ENCODE data around the gene TRIM2.
"Not testable (repeated sequence)": the region's sequence is repeated elsewhere in the genome, so short reads cannot be mapped to it uniquely, and the experiment has no call there.

Gene TRIM2

DNA sequence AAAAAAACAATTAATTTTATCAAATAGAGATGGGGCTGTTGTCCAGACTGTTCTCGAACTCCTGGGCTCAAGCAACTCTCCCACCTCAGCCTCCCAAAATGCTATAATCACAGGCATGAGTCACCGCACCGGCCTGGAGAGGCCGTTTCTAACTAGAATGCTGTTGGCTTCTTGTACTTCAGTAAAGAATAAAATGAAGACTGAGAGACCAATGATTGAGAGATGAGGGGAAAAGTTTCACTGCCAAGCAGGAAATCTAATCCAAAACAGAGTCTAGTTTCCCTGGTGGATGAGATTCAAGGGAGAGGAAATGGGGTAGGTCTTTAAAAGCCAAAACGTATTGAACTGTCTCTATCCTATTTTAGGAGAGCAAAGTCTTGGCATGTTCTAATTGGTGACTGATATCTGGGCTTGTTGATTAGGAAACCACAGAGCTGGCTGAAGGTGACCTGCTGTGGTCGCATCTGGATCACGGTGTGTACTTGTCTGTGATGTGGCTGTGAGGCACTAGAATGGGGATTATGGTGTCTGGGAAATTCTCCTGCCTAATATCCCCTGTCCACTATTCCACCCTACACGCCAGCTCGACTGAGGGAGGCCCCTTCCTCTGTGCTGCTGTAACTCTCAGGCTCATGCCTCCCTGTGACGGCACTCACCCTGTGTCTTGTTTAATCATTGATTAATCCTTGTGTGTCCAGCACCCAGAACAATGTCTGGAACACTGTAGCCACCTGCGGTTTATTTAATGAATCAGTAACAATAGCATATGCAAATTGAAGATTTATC lies 15.0 kb upstream of the TRIM2 start:
- DNase-seq (ENCODE audit: low read depth): no peak

DNA sequence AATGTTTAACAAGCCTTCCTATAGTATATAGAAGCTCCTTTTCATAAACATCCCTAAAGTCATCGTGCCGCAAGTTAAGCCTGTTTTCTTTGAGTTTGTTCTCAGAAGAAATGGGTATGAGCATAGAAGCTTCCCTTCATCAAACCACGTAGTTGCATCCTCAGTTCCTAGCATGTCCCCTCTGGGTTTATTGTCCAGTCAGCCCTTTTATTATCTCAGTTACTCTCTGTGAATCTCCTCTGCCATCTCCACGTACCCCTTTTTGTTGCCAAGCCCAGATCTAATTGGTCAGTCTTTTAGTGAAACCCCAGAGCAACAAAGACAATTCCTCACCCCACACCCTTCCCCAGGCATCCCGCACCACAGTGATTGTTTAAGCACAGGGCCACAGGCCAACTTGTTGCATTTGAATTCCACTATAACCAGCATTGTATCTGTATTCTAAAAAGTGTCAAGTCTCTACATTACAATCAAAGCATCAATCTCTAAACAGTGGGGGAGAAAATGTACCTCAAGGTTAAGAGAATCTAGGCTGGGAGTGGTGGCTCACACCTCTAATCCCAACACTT lies 12.4 kb upstream of the TRIM2 start:
- DNase-seq (ENCODE audit: low read depth): no peak

DNA sequence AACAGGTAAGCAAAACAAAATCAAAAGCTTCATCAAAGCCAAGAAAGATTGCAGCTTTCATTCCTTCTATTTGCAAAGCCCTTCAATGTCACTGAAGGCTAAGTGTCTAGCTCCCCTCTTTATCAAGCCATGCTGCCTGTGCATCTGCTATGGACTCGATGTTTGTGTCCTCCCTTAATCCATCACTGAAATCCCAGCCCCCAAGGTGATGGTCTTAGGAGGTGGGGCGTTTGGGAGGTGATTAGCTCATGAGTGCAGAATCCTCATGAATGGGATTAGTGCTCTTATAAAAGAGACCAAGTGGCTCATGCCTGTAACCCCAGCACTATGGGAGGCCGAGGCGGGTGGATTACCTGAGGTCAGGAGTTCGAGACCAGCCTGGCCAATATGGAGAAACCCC lies 6.9 kb upstream of the TRIM2 start:
- no peak for DNase-seq (ENCODE audit: low read depth)

DNA sequence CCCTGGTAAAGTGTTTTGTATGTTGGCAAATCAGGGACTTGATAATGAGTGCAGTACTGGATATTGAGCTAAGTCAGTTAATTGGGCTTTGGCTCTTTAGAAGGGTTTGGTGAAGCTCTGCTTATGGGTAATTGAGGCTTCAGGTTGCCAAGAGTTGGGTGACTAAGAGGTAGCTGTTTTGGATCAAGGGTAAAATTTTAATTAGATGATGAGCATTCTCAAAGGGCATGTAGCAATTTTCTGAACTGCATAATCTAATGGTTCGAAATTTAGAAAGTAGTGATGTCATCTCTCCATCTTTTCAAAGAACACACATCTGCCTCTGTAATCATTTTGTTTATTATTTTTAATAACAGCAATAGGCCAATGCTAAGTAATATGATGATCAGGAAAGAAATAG lies 5.5 kb upstream of the TRIM2 start:
- DNase-seq (ENCODE audit: low read depth): no peak

DNA sequence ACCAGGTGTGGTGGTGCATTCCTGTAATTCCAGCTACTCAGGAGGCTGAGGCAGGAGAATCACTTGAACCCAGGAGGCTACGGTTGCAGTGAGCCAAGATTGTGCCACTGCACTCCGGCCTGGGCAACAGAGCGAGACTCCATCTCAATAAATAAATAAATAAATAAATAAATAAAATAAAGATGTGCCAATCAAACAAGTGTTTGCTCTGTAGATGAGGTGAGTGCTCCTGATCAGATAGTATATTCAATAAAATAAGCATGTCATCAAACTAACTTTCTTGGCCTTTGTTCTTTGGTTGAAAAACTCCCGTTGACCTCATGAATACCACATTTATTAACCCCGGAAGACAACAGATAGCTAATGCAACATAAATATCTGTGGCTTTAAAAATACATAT lies 497 bp upstream of the TRIM2 start:
- not testable (repeated sequence) for DNase-seq (ENCODE audit: low read depth)

DNA sequence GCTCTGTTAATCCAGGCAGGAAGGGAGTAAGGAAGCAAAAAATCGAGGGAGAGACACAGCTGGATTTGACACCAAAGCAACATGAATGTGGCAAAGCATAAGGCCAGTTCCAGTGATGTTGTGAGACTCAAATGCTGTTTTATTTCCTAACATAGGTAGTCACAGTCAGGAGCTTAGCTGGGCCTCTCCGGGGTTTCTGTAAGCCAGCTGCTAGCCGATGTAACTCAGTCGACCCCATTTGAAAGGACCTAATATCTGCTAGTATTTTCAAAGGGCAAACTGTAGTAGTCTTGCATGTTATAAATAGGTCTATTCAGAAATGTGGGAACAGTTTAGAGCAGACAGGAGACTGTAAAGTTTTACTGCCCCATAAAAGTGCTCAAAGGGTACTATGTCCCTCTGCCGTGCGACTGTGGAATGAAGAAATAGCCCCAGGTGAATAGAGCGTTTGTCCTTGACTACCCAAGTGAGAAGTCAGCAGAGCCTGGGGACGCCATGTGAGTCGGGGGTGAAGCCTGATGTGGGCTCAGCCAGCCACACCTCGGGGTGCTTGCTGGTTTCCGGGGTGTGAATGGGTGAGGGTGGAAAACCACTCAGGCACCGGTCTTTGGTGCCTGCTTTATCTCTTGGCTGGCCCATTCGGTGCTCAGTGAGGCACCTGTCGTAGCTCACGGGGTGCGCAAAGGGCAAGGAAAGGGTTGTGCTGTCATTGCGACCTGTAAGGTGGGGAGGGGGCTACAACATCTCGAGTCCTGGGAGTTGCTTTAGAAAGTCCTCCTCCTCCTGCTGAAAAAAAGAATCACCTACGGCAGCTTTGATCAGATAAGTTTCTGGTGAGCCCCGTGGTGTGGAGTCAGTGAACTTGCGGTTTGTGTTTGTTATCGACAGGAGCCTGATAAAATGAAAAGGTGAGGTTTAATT lies 745 bp downstream of the TRIM2 start:
- DNase-seq (ENCODE audit: low read depth): peak; percentile 1

DNA sequence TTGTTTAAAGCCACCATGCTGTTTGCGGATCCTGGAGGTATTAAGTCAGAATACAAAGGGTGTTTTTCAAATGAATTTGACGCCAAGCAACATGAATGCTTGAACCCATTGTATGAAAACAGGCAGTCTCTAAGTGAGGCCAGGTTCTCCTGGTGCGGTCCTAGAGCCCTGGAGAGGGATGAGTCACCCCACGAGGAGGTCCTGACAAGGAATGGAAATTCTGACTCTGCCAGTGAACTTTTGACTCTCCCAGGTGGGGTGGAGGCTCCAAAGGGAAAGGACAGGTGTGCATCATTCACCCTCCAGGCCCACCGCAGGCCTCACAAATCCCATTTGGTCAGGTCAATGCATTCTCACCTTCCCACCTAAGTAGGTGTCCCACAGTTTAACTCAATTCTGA lies 1.5 kb downstream of the TRIM2 start:
- peak; percentile 33 for DNase-seq (ENCODE audit: low read depth)

DNA sequence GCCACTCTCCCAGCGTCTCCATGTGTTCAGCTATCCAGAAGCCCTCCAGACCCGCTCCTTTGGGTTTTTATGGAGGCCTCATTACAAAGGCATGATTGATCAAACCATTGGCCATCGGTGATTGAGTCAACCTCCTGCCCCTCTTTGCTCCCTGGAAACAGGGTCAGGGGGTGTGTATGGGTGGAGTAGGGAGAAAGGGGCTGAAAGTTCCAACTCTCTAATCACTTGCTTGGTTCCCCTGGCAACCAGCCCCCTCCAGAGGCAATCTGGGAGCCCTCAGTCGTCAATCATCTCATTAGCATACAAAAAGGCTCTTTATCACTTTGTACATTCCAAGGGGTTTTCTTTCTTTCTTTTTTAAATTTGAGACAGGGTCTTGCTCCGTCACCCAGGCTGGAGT lies 2.3 kb downstream of the TRIM2 start:
- no peak for DNase-seq (ENCODE audit: low read depth)

DNA sequence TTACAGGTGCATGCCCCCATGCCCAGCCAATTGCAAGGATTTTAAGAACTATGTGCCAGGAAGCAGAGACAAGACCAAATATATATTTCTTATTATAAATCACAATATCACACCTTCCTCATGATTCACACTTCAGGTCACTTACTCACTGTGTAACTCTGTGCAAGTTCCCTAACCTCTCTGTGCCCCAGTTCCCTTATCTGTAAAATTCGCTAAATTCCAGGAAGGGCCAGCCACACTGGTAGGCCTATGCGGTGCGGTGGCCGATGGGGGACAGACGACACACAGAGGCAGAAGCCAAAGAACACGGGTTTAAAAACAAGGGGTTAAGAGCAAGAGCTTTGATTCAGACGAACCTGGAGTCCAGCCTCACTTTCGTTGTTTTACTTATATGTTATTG lies 2.8 kb downstream of the TRIM2 start:
- no peak for DNase-seq (ENCODE audit: low read depth)

DNA sequence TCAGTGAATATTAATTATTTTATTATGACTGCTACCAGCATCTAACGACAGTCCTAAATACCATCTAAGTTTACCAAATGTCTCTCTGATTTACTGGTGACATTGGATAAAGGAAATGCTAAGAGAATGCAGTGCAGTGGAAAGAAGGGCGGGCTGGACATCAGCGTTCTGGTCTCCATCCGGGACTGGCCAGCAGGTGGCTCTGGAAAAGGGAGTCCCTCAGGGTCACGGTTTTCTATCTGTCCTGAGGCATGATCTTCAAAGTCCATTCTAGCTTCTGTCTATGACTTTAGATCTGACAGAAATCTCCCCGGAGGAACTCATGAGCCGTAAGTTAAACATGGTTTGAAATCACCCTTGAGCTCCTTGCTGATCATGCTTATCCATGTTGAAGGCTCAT lies 3.3 kb downstream of the TRIM2 start:
- DNase-seq (ENCODE audit: low read depth): no peak

DNA sequence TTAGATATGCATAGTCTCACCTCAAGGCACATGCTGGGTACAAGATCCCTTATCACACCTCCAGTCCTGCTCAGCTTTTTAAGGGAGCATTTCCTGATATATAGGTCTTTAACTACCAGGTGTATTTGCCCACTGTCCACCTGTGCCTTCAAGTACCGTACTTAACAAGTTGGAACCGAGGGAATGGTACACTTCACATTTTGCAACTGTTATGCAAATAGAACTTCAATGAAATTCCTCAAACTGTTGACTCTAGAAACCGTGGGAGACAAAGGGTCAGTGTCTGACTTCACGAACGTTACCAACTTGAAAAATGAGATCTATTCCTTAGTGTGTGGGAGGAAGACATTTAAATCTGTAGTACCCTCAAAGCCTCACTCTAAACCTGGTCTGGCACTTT lies 5.2 kb downstream of the TRIM2 start:
- DNase-seq (ENCODE audit: low read depth): no peak

DNA sequence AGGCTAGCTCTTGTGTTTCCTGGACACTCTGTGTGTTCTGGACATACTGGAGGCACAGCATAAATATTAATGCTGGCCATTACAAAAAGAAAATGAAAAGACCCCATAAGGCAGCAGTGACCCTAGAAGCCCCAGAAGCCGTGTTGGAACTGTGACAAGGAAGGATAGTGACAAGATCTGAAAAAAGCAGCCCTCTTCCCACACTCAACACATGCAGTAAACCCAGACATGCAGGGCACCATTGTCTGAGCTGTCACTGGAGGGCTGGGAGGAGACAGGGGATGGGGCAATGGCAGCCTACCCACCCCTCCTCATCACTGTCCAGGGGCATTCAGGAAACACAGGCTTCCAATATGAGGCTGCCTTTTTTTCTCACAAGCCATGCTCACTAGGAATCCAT lies 6.5 kb downstream of the TRIM2 start:
- DNase-seq (ENCODE audit: low read depth): no peak

DNA sequence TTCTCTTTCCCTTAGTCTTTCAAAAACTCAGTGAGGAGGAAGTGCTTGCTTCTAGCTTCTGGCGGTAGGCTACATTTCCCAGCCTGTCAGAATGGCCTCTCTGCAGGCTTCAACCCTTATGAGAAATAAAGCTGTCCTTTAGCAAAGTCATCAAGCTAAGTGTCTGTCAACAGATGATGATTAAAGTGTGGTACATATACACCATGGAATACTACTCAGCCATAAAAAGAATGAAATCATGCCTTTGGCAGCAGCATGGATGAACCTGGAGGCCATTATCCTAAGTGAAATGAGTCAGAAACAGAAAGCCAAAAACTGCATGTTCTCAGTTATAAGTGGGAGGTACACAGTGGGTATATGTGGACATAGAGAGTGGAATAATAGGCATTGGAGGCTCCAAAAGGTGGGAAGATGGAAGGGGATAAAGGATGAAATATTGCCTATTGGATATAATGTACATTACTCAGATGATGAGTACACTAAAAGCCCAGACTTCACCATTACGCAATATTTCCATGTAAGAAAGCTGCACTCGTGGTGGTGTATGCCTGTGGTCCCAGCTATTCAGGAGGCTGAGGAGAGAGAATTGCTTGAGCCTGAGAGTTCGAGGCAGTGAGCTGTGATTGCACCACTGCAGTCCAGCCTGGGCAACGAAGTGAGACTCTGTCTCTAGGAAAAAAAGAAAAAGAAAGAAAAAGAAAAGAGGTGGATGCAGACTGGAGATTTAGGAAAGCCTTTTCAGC lies 7.9 kb downstream of the TRIM2 start:
- DNase-seq (ENCODE audit: low read depth): no peak

DNA sequence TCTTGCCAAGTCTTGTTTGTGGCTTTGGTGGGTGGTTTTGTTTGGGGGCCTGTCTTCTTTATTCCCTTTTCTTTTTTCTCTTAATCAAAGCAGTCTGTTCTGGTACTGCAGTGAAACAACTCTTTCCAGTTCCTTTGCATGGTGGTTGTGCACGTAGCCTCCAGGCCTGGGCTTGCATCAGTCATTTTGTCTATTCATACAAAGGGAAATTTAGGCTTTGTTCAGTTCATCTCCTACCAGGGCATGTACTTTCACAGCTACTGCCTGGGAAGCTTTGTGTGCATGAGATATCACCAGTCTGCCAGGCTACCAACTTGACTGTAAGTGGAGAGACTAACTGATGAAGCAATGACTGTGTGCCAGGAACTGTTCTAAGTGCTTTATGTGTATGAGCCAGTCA lies 8.5 kb downstream of the TRIM2 start:
- no peak for DNase-seq (ENCODE audit: low read depth)

DNA sequence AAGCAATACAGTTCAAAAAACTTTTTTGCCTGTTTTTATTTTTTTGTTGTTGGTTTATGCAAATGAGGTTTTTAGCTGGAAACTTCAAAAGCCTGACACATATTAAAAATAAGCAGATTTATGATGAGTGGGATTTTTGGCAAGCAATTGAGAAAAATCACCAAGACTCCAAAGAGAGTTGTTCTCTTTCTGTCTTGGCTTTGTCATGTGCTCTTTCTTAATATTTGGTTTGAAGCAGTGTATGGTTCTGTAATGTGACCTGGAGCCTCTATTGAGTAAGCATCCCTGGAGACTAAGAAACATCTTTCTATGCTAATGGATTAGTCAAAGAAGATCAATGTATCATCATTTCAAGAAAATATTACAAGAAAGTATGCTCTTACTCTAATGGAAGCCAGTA lies 11.7 kb downstream of the TRIM2 start:
- no peak for DNase-seq (ENCODE audit: low read depth)

DNA sequence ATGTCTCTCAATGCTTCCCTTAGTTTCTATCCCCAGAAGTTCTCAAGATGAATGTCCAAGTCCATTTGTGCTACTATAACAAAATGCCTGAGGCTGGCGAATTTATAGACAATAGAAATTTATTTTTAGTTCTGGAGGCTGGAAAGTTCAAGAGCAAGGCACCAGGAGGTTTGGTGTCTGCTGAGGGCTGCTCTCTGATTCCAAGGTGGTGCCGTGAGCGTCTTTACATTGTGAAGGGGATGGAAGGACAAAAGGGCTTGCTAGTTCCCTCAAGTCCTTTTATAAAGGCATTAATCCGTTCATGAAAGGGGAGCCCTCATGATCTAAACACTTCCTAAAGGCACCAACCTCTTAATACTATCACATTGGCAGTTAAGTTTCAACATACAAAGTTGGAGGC lies 12.3 kb downstream of the TRIM2 start:
- DNase-seq (ENCODE audit: low read depth): no peak

DNA sequence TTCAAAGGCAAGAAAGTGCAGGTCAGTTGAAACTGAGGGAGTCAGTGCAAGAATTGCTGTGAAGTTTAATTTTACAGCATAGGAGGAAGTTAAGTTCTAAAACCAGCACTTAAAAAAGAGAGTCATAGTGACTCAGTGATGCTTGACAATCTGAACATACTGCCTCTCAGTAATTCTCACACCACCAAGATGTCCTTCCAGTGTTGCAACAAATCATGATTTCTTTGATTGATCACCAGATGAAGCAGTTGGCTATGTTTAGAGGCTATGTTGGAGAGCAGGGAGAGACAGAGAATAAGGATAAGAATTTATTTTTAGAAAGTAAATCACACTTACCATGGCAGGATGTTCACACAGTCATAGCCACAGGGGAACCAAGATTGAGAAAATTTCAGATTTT lies 13.2 kb downstream of the TRIM2 start:
- no peak for DNase-seq (ENCODE audit: low read depth)

DNA sequence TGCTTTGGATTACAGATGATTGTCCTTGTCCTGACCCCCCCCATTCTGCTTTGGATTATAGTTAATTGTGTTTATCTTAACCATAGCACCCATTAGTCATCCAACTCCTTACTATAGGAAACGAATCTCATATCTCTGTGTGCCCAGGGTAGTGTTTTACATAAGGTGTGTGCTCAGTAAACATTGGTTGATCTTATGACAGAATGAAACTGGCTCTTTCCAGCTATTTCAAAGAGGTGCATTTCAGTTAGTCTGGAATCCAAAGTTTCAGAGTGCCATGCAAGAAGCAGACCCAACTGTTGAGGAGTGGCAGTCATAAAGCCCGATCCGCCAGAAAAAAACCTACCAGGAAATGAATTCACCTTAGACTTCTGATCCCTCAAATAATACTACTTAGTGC lies 14.7 kb downstream of the TRIM2 start:
- DNase-seq (ENCODE audit: low read depth): no peak

DNA sequence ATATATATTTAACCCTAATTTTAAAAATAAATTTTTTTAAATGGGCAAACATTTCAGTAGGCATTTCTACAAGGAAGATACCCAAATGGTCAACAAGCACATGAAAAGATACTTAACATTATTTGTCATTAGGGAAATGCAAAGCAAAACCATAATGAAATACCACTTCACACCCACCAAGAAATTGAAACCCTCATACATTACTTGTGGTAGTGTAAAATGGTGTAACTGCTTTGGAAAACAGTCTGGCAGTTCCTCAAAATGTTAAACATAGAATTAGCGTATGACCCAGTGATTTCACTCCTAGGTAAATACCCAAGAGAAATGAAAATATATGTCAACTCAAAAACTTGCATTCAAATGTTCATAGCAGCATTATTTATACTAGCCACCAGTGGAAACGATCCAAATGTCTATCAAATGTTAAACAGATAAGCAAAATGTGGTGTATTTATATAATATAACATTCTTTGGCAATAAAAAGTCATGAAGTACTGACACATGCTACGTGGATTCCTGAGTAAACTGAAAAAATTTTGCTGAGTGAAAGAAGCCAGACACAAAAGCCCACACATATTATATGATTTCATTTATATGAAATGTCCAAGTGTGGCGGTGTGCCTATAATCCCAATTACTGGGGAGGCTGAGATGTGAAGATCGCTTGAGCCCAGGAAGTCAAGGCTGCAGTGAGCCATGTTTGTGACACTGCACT lies 16.6 kb downstream of the TRIM2 start:
- DNase-seq (ENCODE audit: low read depth): no peak

DNA sequence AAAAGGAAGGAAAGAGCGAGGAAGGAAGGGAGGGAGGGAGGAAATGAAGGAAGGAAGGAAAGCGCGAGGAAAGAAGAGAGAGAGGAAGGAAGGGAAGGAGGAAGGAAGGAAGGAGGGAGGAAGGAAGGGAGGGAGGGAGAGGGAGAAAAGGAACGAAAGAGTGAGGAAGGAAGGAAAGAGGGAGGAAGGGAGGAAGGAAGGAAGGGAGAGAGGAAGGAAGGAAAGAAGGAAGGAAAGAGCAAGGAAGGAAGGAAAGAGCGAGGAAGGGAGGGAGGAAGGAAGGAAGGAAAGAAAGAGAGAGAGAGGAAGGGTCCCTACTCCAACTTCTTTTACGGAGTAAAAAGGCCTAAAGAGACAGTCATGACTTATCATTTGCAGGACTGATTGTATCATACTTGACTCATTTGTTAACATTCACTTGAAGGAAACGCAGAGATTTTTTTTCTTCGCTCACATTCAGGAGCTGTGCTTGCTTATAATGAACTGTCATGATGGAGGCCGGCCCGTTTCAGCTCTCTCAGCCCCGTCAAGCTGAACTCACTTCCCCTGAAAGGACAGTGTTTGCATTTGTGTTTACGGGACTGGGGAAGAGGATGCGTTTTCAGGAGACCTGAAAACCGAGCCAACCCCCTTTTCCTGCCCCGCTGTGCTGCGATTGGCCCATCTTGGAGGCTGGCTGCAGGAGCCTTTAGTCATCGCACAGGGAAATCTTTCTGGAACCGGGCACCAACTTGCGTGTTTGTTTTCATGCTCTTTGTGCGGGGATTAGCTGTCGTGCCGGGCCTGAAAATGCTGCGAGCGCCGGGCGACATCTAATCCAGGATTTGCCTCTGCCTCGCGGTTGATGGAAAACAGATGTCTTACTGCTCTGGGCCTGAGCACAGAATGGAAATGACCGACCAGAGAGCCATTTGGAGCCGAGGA lies 17.8 kb downstream of the TRIM2 start:
- no peak for DNase-seq (ENCODE audit: low read depth)
